GM18870 (cell line): ENCODE results near the gene AKIRIN2.

ENCODE experiments used
- ATAC-seq: cut with Tn5 transposase; IDR thresholded peaks from one replicate; pipeline ENCODE4 v1.9.1; 2021; ENCODE audit warnings: moderate library complexity; ENCODE audit not compliant: unreplicated experiment

The AKIRIN2 gene

GRCh38 chr6:87701676-87702588 is at the start of gene AKIRIN2:
AKIRIN2 (minus strand) TSS chr6:87702233; CDS start chr6:87701684, 549 bp downstream.
- peak; percentile 62 for ATAC-seq

GRCh38 chr6:87747646-87748045 is 45.6 kb upstream of the AKIRIN2 start:
- no peak for ATAC-seq

GRCh38 chr6:87745966-87746721 is 44.1 kb upstream of the AKIRIN2 start:
- ATAC-seq: no peak

GRCh38 chr6:87743454-87743853 is 41.4 kb upstream of the AKIRIN2 start:
- ATAC-seq: no peak

DNA sequence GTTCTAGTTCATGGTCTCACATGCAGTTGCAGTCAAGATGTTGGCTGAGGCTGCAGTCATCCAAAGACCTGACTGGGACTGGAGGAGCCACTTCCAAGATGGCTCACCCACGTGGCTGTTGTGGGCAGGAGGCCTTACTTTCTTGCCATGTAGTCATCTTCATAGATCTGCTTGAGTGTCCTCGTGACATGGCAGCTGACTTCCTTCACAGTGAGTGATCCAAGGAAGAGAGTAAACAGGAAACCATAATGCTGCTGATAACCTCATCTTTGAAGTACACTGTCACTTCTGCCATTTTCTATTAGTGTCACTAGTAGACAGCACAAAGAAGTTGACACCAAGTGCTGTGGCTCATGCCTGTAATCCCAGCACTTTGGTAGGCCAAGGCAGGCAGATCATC is 40.1 kb upstream of the AKIRIN2 start:
- peak; percentile 58 for ATAC-seq

DNA sequence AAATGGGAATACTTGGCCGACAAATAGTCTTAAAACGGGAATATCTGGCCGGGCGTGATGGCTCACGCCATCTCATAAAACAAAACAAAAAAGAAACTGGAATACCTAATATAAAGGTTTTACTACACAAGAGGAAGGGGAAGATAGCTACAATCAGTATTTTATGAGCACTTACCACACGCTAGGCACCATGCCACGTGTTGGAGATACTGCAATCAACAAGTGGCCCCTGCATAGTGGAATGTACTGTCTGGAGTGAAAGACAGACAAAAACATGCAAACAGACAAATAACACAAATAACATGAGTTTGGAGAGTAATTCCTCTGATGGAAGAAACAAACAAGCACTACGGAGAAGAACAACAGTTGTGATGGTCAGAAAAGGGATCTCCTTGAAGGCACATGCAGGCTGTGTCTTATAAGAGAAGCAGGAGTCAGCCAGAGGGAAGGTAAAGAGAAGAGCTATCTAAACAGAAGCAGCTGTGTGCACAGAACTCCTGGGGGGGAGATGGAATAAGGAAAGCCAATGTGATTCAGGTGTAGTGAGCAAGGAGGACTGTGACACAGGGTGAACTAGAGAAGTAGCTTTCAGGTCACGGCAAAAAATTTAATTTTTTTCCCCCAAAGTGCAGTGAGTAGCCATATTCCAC is 39.1 kb upstream of the AKIRIN2 start:
- ATAC-seq: no peak

DNA sequence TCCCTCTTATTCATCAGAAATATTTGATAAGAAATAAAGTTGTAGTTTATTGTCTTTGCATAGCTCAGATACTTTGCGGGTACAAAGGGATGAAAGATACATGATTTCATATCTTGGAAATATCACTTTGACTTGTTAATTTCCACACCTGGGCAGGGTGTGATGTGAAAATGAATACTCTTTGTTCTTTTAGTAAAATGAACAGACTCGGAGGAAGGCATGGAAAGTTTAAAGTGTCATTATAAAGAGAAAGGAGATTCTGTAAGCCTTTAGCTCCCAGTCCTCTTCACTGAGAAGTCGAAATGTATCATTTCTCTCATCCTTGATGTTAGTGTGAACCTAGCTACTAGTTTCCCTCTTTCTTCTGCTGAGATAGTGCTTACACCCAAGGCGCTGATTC is 36.7 kb upstream of the AKIRIN2 start:
- no peak for ATAC-seq

GRCh38 chr6:87738000-87738399 is 36.0 kb upstream of the AKIRIN2 start:
- ATAC-seq: no peak

DNA sequence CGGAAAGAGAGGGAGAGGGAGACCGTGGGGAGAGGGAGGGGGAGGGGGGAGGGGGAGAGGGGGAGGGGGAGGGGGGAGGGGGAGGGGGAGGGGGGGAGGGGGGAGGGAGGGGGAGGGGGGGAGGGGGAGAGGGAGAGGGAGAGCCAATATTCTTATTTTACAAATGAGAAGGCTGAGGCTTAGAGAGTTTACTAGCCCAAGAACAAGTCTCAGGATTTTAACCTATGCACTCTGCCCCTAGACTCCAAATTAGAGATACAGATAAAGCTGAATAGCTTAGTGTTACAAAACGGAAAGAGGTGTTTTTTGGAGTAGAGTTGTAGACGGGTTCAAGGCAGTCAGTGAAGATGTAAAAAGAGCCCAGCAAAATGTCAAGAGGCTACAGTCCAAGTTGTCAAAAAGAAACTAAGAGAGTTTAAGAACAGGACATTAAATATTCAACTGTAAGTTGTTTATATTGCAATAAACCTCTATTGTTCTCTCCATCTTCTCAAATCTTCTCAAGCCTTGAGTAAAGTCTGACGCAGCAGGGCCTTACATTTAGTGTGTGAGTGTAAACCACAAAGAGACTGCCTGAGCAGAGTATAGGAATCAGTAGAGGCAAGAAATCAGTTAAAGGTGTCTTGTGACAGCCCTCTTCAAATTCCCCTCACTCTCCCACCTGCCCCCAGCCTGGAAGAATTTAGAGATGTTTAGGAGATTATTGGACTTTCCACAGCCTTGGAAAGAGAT is 34.9 kb upstream of the AKIRIN2 start:
- peak; percentile 45 for ATAC-seq

DNA sequence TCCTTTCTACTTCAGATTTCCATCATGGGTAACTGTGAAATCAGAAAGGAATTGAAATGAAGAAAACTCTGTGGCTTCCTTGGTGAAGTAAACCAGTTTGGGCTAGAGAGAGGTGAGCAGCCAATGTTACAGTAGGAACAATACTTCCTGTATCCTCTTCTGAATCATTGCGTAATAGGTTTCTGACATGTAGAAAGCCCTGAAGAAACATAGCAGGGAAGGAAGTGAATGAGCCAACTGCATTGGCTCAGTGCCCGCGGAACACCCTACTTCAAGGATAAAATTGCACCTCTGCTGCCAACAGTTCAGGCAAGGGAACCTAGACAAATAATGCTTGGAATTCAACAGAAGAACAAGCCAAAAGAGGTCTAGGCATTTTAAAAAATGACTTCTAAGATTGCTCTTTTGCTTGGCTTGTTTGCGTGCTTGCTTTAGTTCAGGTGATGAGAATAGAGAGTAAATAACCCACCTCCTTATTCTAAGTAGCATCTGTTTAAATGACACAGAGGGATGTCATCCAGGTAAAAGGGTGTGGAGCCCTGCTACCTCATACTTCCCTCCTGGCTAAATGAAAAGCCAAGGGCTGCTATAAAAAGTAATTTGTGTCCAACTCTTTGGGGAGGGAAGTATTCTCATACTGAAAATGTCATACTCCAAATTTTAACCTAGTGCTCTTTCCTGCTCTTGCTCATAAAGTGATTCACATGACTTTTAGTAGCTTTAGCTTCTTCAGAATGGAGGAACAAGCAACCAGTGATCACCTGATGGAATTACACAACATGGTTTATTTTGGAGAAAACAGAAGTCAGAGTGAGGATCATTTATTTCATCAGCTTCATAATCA is 30.0 kb upstream of the AKIRIN2 start:
- peak; percentile 86 for ATAC-seq

DNA sequence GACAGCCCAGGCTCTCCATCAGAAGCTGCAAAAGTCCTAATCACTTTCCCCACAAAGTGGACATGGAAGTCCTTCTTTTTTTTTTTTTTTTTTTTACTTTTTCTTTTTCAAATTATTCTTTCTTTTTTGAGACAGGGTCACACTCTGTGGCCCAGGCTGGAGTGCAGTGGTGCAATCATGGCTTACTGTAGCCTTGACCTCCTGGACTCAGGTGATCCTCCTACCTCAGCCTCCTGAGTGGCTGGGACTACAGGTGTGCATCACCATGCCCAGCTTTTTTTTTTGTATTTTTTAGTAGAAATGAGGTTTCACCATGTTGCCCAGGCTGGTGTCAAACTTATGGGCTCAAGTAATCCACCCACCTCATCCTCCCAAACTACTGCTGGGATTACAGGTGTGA is 29.0 kb upstream of the AKIRIN2 start:
- no peak for ATAC-seq

DNA sequence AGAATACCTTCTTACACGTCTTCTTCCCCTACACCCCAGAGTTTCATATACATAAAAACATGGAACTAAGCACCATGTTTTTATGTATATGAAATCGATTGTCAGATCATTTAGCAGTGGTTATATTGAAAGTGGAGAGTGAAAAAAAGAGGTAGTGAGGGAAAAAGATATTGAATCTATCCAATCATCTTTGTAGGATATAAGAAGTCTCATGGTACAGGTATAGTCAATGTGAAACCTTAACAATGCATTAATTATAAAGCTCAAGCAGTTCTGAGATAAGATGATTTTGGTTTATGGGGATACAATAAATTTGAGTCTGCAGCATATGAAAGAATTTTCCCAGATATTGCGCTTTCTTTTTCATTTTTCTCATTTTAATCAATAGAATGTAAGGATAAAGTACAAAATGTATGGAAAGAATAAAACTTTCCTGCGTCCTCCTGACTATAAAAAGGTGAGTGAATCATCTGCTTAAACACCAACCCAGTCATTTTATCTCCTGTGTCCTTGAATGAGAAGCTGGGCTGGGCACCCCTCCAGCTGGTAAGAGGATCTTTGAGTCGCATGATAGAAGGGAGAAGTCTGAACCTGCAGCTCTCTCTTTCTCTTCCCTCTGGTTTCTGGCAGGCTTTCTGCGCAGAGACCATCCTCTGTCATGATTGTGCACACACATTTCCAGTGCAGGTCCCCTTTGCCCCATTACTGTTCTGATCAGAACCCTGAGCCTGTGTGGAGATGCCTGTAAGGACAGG is 28.1 kb upstream of the AKIRIN2 start:
- no peak for ATAC-seq

DNA sequence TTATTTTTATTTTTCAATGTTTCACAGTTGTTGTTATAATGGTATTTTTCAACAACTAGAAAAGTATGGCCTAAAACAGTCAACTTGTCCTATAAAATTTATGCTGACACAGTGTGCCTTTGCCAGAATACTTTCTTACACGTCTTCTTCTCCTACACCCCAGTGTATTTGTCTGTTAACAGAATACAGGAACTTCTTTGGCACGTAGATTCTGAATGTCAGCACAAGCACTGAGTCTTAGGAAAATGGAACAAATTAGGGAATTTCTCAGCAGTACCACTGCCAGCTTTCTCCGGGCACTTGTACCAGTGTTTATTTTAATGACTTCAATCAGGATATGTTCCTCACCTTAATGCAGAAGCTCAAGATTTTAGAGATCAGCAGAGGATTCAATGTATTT is 26.7 kb upstream of the AKIRIN2 start:
- ATAC-seq: no peak

GRCh38 chr6:87724983-87725811 is 23.2 kb upstream of the AKIRIN2 start:
- peak; percentile 82 for ATAC-seq

GRCh38 chr6:87723170-87724078 is 21.4 kb upstream of the AKIRIN2 start:
- no peak for ATAC-seq

DNA sequence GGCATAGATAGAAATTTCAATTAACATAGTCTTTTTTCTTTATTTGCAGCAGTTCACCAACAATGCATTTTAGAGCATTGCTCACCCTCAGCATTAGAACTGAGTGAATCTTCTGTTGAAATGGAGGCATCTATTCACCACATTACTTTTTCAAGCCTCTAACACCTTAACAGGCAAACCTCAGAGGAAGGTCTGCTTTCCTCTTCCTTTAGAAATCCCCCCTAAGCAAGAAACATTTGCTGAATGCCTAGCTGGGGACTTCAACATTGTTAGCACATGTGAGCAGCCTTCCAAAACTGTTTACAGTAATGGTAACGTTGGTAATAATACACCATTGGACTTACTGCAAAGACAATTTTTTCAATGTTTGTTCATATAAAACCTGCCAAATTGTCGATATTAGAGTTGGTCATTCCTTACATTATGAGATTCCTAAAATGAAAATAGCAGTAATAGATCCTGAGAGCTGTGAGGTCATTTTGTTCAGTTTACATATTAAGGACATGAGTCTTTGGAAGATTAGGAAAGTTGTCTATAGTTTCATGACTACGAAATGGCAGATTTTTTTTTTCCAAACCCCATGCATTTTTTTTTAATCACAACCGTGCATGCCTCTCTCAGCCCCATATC is 20.6 kb upstream of the AKIRIN2 start:
- ATAC-seq: no peak

- no peak for ATAC-seq
These were observed 19.3 kb upstream of the AKIRIN2 start for GRCh38 chr6:87721311-87721710.
